Sigmoid colon (tissue), 7 donors: ENCODE measurements around the gene MFSD6L. TPM values are rescaled to one million over a fixed set of nuclear protein-coding genes. Genes with fewer than 3 reads are reported as not detected.

ENCODE experiments used
- DNase-seq: peaks from one replicate; pipeline ENCODE4 v3.0.0-alpha.2; 2019
- H3K27ac ChIP-seq, 4 donors: fragments of 200-600 bp; sonication (generic); one replicate each; pipeline ENCODE4 v1.5.1; 2016 to 2019; ENCODE audit warnings: mild to moderate bottlenecking in 1 of 4
- H3K27me3 ChIP-seq, 3 donors: fragments of 200-600 bp; sonication (generic); one replicate each; pipeline ENCODE4 v1.5.1; 2019; ENCODE audit warnings: mild to moderate bottlenecking in 1 of 3
- H3K36me3 ChIP-seq, 4 donors: fragments of 200-600 bp; sonication (generic); one replicate each; pipeline ENCODE4 v1.5.1; 2016 to 2019
- H3K4me1 ChIP-seq, 4 donors: fragments of 200-600 bp; sonication (generic); one replicate each; pipeline ENCODE4 v1.5.1; 2017 to 2019
- H3K4me3 ChIP-seq, 4 donors: fragments of 200-600 bp; sonication (generic); one replicate each; pipeline ENCODE4 v1.5.1; 2017 to 2019; ENCODE audit warnings: mild to moderate bottlenecking in 2 of 4, moderate library complexity in 1 of 4
- H3K9me3 ChIP-seq, 4 donors: fragments of 200-600 bp in 3 of 4; sonication (generic) in 3 of 4; one replicate each; pipeline versions ENCODE4 v1.5.1 to v1.6.1; 2013 to 2019
- EP300 ChIP-seq, 4 donors: sonication (generic); formaldehyde crosslinking; IDR thresholded peaks; one replicate each; pipeline ENCODE4 v1.6.1; 2017; ENCODE audit warnings: antibody characterized with exemption in 4 of 4
- POLR2A ChIP-seq, 2 donors: fragments of 450-650 bp; IDR thresholded peaks; one replicate each; pipeline ENCODE4 v1.6.1; 2016; ENCODE audit warnings: antibody characterized with exemption in 2 of 2, mild to moderate bottlenecking in 2 of 2, moderate library complexity in 2 of 2
- POLR2AphosphoS5 ChIP-seq, 4 donors: sonication (generic); formaldehyde crosslinking; IDR thresholded peaks; one replicate each; pipeline ENCODE4 v1.6.1; 2017; ENCODE audit warnings: antibody characterized with exemption in 4 of 4
- WGBS, 2 donors: extraction: QIAGEN DNeasy Blood & Tissue Kit; methylation state at CpG; one replicate each; pipeline ENCODE4 v1.1.7; 2013; 5-methylcytosine and 5-hydroxymethylcytosine counted together
- intact Hi-C: fragments of 100-400 bp; cut with DNase I; formaldehyde crosslinking; loops from one replicate; pipeline ENCODE4 v1.15.1; 2023
- polyA plus RNA-seq, 3 donors: library from polyadenylated mRNA; stranded (reverse); fragments of 200-250 nt; gene quantifications; one replicate each; pipeline ENCODE4 v1.2.3, GENCODE V29; 2013
- total RNA-seq, 4 donors: library from RNA; depleted of rRNA; stranded (reverse); fragments of >200 nt; gene quantifications; one replicate each; pipeline ENCODE4 v1.1.0, GENCODE V29; 2016
- TF ChIP-seq, protein P1 (sequence below), 4 experiments: fragments of 450-650 bp in 3 of 4; fragments of 200-600 bp in 1 of 4; IDR thresholded peaks; one replicate each; pipeline ENCODE4 v1.5.1; 2016 to 2019; ENCODE audit warnings: antibody characterized with exemption in 4 of 4, mild to moderate bottlenecking in 3 of 4, moderate library complexity in 2 of 4
- donor health status: healthy with polysubstance abuse.
- donor health status: Bipolar disorder and iron deficiency.
- donor health status: healthy.

MFSD6L gene
- total and polyA plus RNA-seq, 7 donors = 0.69 to 4.9 (median 1.2) TPM; not detected in 4

DNA sequence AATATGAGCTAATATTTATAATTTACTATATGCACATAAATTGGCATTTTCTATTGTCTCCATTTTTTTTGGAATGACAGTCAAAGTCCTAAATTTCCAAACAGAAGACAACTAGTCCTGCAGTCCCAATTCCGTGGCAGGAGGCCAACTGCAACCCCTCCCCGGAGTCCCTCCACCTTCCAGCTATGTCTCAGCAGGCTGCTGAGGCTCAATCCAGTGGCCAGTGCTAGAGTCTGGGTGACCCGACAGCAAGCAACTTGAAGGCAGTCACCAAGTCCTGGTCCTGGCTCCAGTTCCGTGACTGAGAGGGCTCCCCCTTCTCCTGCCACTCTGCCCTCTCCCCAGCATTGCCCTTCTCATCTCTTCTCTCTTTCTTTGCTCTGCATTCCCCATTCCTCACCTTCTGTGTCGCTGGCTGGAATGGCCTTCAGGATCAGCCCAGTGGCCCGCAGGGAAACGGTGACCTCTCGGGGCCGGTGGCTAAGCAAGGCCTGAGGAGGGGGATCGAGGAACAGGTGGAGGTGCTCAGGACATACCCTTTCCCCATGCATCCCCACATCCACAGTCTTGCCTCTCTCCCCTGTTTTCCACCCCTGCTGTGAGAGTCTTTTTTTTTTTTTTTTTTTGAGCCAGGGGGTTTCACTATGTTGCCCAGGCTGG is 22.4 kb upstream of the MFSD6L start:
- no peak for TF ChIP-seq POLR2A (IDR thresholded peaks at IDR 0.05)
- TF ChIP-seq, protein P1, sequence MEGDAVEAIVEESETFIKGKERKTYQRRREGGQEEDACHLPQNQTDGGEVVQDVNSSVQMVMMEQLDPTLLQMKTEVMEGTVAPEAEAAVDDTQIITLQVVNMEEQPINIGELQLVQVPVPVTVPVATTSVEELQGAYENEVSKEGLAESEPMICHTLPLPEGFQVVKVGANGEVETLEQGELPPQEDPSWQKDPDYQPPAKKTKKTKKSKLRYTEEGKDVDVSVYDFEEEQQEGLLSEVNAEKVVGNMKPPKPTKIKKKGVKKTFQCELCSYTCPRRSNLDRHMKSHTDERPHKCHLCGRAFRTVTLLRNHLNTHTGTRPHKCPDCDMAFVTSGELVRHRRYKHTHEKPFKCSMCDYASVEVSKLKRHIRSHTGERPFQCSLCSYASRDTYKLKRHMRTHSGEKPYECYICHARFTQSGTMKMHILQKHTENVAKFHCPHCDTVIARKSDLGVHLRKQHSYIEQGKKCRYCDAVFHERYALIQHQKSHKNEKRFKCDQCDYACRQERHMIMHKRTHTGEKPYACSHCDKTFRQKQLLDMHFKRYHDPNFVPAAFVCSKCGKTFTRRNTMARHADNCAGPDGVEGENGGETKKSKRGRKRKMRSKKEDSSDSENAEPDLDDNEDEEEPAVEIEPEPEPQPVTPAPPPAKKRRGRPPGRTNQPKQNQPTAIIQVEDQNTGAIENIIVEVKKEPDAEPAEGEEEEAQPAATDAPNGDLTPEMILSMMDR (IDR thresholded peaks at IDR 0.05) = no peak
- no peak for TF ChIP-seq EP300 (IDR thresholded peaks at IDR 0.05)
- TF ChIP-seq POLR2AphosphoS5 (IDR thresholded peaks at IDR 0.05) = no peak
- intact Hi-C loops = no loop called here

GRCh38 chr17:8820311-8821010 is 21.3 kb upstream of the MFSD6L start:
- Histone ChIP-seq H3K36me3 (no peaks in the 10 kb centered on the region), H3K9me3 (peaks cover 0 to 3% (median 1%) of the 10 kb centered on the region in 4 donors), H3K4me3 (no peak overlapping the region), H3K27me3 (peaks cover 0 to 8% (median 0%) of the 10 kb centered on the region in 3 donors), H3K27ac (no peak overlapping the region), H3K4me1 (no peaks in the 10 kb centered on the region)
- TF ChIP-seq EP300 (IDR thresholded peaks at IDR 0.05) (no peak), POLR2AphosphoS5 (IDR thresholded peaks at IDR 0.05) (no peak)
- intact Hi-C loops = no loop called here
- 70 to 84% methylated on average over 8 of the region's 8 CpGs for WGBS, 2 donors
- no peak for DNase-seq

More for the DNA sequence above, 22.4 kb upstream of the MFSD6L start:
- H3K27ac ChIP-seq = no peak overlapping the region
- peaks cover 0 to 3% (median 1%) of the 10 kb centered on the region in 4 donors for H3K9me3 ChIP-seq
- 86 to 92% methylated on average over 10 of the region's 10 CpGs for WGBS, 2 donors
- no peaks in the 10 kb centered on the region for H3K4me1 ChIP-seq
- H3K4me3 ChIP-seq = no peak overlapping the region
- no peaks in the 10 kb centered on the region for H3K36me3 ChIP-seq
- DNase-seq = no peak
- peaks cover 0 to 8% (median 0%) of the 10 kb centered on the region in 3 donors for H3K27me3 ChIP-seq

GRCh38 chr17:8818654-8819330 is 19.6 kb upstream of the MFSD6L start:
- no peaks in the 10 kb centered on the region for H3K4me1 ChIP-seq
- WGBS, 2 donors = 40 to 62% methylated on average over 3 of the region's 3 CpGs
- DNase-seq = peak; percentile 46
- intact Hi-C loops = no loop called here
- peaks cover 0 to 8% (median 0%) of the 10 kb centered on the region in 3 donors for H3K27me3 ChIP-seq
- no peaks in the 10 kb centered on the region for H3K36me3 ChIP-seq
- TF ChIP-seq POLR2AphosphoS5 (IDR thresholded peaks at IDR 0.05) (no peak), POLR2A (IDR thresholded peaks at IDR 0.05) (no peak), EP300 (IDR thresholded peaks at IDR 0.05) (no peak)
- TF ChIP-seq, protein P1 (IDR thresholded peaks at IDR 0.05) = no peak
- H3K4me3 ChIP-seq = no peak overlapping the region
- H3K9me3 ChIP-seq = no peaks in the 10 kb centered on the region
- no peak overlapping the region for H3K27ac ChIP-seq

- no peaks in the 10 kb centered on the region for H3K9me3 ChIP-seq
- 93 to 96% methylated on average over 8 of the region's 8 CpGs for WGBS, 2 donors
- H3K4me3 ChIP-seq = no peak overlapping the region
- H3K4me1 ChIP-seq = no peaks in the 10 kb centered on the region
- intact Hi-C loops = no loop called here
- no peaks in the 10 kb centered on the region for H3K36me3 ChIP-seq
- H3K27me3 ChIP-seq = peaks cover 0 to 8% (median 0%) of the 10 kb centered on the region in 3 donors
- DNase-seq = peak; percentile 32
- no peak overlapping the region for H3K27ac ChIP-seq
- TF ChIP-seq POLR2A (IDR thresholded peaks at IDR 0.05) (no peak), POLR2AphosphoS5 (IDR thresholded peaks at IDR 0.05) (no peak), EP300 (IDR thresholded peaks at IDR 0.05) (no peak)
- TF ChIP-seq, protein P1 (IDR thresholded peaks at IDR 0.05) = no peak
Observed at GRCh38 chr17:8818047-8818446, 18.9 kb upstream of the MFSD6L start.
